Osteoblast (primary cell): Measurements from ENCODE around the gene L1TD1. TPM values are rescaled to one million over a fixed set of nuclear protein-coding genes. Genes with fewer than 3 reads are reported as not detected.
A peak's percentile ranks its signal among the peaks of the same experiment; 100 is the strongest.

Source experiments
- DNase-seq: peaks from one replicate; pipeline ENCODE4 v3.0.0; 2011; ENCODE audit warnings: low spot score, mixed read lengths; ENCODE audit not compliant: insufficient read length; ENCODE audit errors: missing footprints
- H2AFZ ChIP-seq: 2 replicates; pipeline ENCODE4 v1.6.0; 2011; ENCODE audit warnings: mild to moderate bottlenecking, low read length
- H3K27ac ChIP-seq: 2 replicates; pipeline ENCODE4 v1.5.1; 2011; ENCODE audit warnings: mild to moderate bottlenecking, low read depth, low read length, moderate library complexity
- H3K27me3 ChIP-seq: 2 replicates; pipeline ENCODE4 v1.6.0; 2012; ENCODE audit warnings: mild to moderate bottlenecking, control low read depth, inconsistent platforms, low read length, moderate library complexity; ENCODE audit not compliant: insufficient read depth
- H3K36me3 ChIP-seq: 2 replicates; pipeline ENCODE4 v1.5.1; 2011; ENCODE audit warnings: mild to moderate bottlenecking, low read length, control low read depth, moderate library complexity; ENCODE audit not compliant: insufficient read depth
- H3K4me1 ChIP-seq: 2 replicates; pipeline ENCODE4 v1.5.1; 2011; ENCODE audit warnings: mild to moderate bottlenecking, low read length, control low read depth, moderate library complexity; ENCODE audit not compliant: insufficient read depth
- H3K4me2 ChIP-seq: 2 replicates; pipeline ENCODE4 v1.6.0; 2011; ENCODE audit warnings: mild to moderate bottlenecking, low read length; ENCODE audit not compliant: insufficient read depth
- H3K4me3 ChIP-seq: fragments of 200-600 bp; sonication (generic); 3 replicates; pipeline ENCODE4 v1.5.1; 2012; ENCODE audit warnings: mild to moderate bottlenecking, low read length, inconsistent platforms; ENCODE audit not compliant: insufficient read depth
- H3K79me2 ChIP-seq: 2 replicates; pipeline ENCODE4 v1.6.0; 2012; ENCODE audit warnings: mild to moderate bottlenecking, low read length, control low read depth, inconsistent platforms; ENCODE audit not compliant: insufficient read depth
- H3K9me3 ChIP-seq: 2 replicates; pipeline ENCODE4 v1.5.1; 2011; ENCODE audit warnings: low read depth, low read length, control low read depth
- H4K20me1 ChIP-seq: 2 replicates; pipeline ENCODE4 v1.6.0; 2012; ENCODE audit warnings: mild to moderate bottlenecking, low read length, control low read depth; ENCODE audit not compliant: insufficient read depth
- total RNA-seq: library from RNA; depleted of rRNA; stranded (reverse); fragments of >200 nt; gene quantifications from 2 replicates; pipeline ENCODE4 v1.2.3, GENCODE V29; 2012
- TF ChIP-seq, protein P1 (sequence below): IDR thresholded peaks from 2 replicates; pipeline ENCODE4 v1.5.1; 2011; ENCODE audit warnings: mild to moderate bottlenecking, low read depth, low read length, moderate library complexity; ENCODE audit errors: extremely low read depth

L1TD1 gene
- total RNA-seq, 1 donor, result not detected

DNA sequence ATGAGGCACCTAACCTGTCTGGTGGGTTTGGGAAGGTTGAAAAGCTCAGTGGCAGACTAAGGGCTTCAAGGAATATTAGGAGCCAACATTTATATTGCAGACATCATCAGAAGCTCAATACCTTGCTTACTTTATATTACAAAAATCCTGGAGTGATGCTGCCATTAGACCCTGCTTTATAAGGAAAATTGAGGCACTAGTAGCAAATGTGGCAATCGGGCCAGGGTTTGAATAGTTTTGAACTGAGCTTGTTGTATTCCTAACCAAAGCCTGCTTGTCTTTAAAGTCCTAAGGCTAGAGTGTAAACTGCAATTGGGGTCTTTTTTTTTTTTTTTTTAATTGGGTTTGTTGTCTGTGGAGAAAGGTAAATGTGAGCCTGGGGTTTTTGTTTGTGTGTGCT, 14.3 kb downstream of the L1TD1 start:
- no peak overlapping the region for H3K4me2 ChIP-seq
- H3K4me1 ChIP-seq, result no peaks in the 10 kb centered on the region
- TF ChIP-seq, protein P1, sequence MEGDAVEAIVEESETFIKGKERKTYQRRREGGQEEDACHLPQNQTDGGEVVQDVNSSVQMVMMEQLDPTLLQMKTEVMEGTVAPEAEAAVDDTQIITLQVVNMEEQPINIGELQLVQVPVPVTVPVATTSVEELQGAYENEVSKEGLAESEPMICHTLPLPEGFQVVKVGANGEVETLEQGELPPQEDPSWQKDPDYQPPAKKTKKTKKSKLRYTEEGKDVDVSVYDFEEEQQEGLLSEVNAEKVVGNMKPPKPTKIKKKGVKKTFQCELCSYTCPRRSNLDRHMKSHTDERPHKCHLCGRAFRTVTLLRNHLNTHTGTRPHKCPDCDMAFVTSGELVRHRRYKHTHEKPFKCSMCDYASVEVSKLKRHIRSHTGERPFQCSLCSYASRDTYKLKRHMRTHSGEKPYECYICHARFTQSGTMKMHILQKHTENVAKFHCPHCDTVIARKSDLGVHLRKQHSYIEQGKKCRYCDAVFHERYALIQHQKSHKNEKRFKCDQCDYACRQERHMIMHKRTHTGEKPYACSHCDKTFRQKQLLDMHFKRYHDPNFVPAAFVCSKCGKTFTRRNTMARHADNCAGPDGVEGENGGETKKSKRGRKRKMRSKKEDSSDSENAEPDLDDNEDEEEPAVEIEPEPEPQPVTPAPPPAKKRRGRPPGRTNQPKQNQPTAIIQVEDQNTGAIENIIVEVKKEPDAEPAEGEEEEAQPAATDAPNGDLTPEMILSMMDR, result no peak
- H3K36me3 ChIP-seq, result no peaks in the 10 kb centered on the region
- H3K9me3 ChIP-seq, result no peaks in the 10 kb centered on the region
- no peak overlapping the region for H3K4me3 ChIP-seq
- no peaks in the 10 kb centered on the region for H4K20me1 ChIP-seq
- no peak overlapping the region for H2AFZ ChIP-seq
- no peak for DNase-seq
- H3K27me3 ChIP-seq, result no peaks in the 10 kb centered on the region
- H3K27ac ChIP-seq, result no peak overlapping the region
- no peaks in the 10 kb centered on the region for H3K79me2 ChIP-seq

DNA sequence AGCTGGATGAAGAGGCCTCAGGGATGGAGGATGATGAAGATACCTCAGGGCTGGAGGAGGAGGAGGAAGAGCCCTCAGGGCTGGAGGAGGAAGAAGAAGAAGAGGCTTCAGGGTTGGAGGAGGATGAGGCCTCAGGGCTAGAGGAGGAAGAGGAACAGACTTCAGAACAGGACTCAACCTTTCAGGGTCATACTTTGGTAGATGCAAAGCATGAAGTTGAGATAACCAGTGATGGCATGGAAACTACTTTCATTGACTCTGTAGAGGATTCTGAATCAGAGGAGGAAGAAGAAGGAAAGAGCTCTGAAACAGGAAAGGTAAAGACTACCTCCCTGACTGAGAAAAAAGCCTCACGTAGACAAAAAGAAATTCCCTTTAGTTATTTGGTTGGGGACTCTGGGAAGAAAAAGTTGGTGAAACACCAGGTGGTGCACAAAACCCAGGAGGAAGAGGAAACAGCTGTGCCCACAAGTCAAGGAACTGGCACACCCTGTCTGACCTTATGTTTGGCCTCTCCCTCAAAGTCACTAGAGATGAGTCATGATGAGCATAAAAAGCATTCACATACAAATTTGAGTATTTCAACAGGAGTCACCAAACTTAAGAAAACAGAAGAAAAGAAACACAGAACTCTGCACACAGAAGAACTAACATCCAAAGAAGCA, 15.4 kb downstream of the L1TD1 start:
- TF ChIP-seq, protein P1, result no peak
- no peaks in the 10 kb centered on the region for H3K27me3 ChIP-seq

DNA sequence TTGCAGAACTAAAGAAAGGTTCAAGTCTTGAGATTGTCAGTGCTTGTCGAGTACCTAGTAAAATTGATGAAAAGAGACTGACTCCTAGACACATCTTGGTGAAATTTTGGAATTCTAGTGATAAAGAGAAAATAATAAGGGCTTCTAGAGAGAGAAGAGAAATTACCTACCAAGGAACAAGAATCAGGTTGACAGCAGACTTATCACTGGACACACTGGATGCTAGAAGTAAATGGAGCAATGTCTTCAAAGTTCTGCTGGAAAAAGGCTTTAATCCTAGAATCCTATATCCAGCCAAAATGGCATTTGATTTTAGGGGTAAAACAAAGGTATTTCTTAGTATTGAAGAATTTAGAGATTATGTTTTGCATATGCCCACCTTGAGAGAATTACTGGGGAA, 16.3 kb downstream of the L1TD1 start:
- H2AFZ ChIP-seq, result no peak overlapping the region
- H3K4me1 ChIP-seq, result no peaks in the 10 kb centered on the region
- no peak overlapping the region for H3K27ac ChIP-seq
- no peak for DNase-seq
- no peaks in the 10 kb centered on the region for H3K27me3 ChIP-seq
- no peak overlapping the region for H3K4me3 ChIP-seq
- H3K79me2 ChIP-seq, result no peaks in the 10 kb centered on the region
- H3K36me3 ChIP-seq, result no peaks in the 10 kb centered on the region
- no peaks in the 10 kb centered on the region for H3K9me3 ChIP-seq
- TF ChIP-seq, protein P1, result no peak
- H4K20me1 ChIP-seq, result no peaks in the 10 kb centered on the region
- H3K4me2 ChIP-seq, result no peak overlapping the region

More for the DNA sequence above, 15.4 kb downstream of the L1TD1 start:
- H3K79me2 ChIP-seq, result no peaks in the 10 kb centered on the region
- no peak overlapping the region for H3K4me3 ChIP-seq
- no peak overlapping the region for H3K27ac ChIP-seq
- no peaks in the 10 kb centered on the region for H4K20me1 ChIP-seq
- no peak overlapping the region for H2AFZ ChIP-seq
- no peaks in the 10 kb centered on the region for H3K36me3 ChIP-seq
- peak; percentile 67 for DNase-seq
- H3K4me2 ChIP-seq, result no peak overlapping the region
- no peaks in the 10 kb centered on the region for H3K4me1 ChIP-seq
- H3K9me3 ChIP-seq, result no peaks in the 10 kb centered on the region

DNA sequence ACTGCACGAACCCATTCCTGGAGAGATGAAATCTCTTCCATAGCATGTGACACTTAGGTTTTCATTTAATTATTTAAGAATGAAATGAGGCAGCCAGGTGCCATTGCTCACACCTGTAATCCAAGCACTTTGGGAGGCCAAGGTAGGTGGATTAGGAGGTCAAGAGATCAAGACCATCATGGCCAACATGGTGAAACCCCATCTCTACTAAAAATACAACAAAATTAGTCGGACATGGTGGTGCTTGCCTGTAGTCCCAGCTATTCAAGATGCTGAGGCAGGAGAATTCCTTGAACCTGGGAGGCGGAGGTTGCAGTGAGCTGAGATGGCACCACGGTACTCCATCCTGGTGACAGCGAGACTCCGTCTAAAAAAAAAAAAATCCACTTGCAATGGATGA, 17.8 kb downstream of the L1TD1 start:
- Histone ChIP-seq H3K79me2 (no peaks in the 10 kb centered on the region), H3K4me3 (no peak overlapping the region)

More for the DNA sequence above, 17.8 kb downstream of the L1TD1 start:
- no peaks in the 10 kb centered on the region for H3K36me3 ChIP-seq
- H2AFZ ChIP-seq, result no peak overlapping the region
- H3K27ac ChIP-seq, result no peak overlapping the region
- no peaks in the 10 kb centered on the region for H3K9me3 ChIP-seq
- no peak for DNase-seq
- TF ChIP-seq, protein P1, result no peak
- no peaks in the 10 kb centered on the region for H3K4me1 ChIP-seq
- H3K4me2 ChIP-seq, result no peak overlapping the region
- no peaks in the 10 kb centered on the region for H4K20me1 ChIP-seq
- H3K27me3 ChIP-seq, result no peaks in the 10 kb centered on the region
